HG03565 (cell line): ENCODE measurements around the gene DEXI.

Experiments used
- ATAC-seq: cut with Tn5 transposase; IDR thresholded peaks from one replicate; pipeline ENCODE4 v1.9.1; 2021; ENCODE audit warnings: mild to moderate bottlenecking, moderate library complexity; ENCODE audit not compliant: unreplicated experiment

DEXI gene

DNA sequence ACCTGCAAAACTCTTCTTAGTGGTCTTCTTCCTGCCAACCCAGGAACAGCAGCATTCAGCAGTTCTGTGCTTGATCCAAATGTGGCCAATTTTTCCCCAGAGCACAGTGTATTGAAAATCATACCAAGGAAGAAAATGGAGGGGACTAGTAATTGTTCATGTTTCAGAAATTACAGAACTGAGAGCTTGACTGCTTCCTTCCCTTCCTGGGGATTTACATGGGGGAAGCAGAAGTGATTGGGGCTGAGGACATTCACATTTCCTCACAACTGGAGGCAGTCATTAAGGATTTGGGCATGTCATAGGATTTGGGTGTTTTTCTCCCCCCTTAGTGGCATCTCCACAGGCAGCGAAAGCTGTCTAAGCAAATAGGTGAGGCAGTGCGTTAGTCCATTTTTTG lies 45.5 kb downstream of the DEXI start:
- no peak for ATAC-seq

DNA sequence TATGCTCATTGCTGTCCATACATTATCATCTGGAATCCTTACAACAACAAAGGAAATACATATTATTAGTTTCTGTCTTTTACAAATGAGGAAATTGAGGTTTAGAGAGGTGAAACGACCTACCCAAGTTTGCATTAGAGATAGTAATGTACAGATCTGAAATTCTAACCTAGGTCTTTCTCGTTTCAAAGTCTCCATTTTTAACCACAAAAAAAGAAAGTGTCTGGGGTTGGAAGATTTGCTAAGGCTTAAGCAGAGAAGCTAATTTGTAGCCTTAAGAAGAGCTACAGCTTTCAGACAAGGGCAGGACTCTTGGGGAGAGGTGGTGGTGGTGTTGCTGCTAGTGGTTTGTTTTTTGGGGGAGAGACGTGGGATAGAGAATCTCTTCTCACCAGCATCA lies 46.1 kb downstream of the DEXI start:
- ATAC-seq = no peak

DNA sequence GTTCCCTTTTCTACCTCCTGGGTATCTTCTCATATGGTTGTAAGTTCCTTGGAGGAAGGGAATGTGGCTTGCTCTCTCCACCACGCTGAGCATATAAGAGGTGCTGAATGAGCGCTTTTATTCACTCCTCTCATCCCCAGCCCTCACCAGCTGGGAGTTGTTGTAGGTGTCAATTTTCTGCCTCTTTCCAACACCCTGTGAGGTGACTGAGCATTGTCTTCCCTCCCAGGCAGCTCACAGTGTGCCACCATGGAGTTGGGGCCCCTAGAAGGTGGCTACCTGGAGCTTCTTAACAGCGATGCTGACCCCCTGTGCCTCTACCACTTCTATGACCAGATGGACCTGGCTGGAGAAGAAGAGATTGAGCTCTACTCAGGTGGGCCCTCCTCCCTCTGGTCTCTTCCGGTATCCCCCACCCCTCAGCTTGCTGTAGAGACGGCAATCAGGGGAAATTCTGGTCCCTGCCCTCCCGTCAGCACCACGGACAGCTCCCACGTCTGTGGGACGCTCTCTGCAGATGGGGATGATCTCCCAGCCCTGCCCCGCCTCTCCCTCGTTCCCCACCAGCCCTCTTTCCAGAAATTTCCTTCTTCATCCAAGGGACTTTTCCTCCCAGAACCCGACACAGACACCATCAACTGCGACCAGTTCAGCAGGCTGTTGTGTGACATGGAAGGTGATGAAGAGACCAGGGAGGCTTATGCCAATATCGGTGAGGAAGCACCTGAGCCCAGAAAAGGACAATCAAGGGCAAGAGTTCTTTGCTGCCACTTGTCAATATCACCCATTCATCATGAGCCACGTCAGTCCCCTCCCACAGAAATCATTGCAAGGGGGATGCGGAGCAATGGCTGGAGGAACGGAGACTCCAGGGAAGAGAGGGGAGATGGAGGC lies 47.0 kb downstream of the DEXI start:
- ATAC-seq = no peak

DNA sequence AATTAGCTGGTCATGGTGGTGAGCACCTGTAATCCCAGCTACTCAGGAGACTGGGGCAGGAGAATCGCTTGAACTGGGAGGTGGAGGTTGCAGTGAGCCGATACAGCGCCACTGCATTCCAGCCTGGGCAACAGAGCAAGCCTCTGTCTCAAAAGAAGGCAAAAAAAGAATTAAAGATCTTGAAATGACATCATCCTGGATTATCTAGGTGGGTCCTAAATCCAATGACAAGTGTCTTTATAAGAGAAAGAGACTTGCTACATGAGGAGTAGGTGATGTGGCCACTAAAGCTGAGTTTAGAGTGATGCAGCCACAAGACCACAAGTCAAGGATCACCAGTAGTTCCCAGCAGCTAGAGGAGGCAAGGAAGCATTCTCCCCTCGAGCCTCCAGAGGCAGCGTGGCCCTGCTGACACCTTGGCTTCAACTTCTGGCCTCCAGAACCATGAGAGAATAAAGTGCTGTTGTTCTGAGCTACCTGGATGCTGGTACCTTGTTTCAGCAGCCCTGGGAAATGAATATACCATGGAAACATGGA lies 49.4 kb downstream of the DEXI start:
- no peak for ATAC-seq

DNA sequence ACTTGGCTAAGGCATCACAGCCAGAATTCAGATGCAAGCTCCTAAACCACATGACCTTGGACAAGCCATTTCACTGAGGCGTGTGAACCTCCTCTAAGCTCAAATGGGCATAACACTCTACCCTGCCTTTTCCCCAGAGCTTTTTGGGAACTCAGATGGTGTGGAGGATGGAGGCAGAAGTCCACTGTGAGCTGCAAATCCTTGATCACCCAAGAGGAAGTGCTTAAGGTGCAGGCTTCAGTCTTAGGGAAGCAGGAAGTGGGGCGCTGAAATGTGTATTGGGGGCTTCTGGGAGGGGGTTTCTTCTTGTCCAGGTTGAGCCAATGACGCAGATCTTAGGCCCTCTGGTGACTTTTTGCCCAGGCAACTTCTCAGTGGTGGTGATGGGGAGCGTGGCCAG lies 52.4 kb downstream of the DEXI start:
- ATAC-seq = no peak

DNA sequence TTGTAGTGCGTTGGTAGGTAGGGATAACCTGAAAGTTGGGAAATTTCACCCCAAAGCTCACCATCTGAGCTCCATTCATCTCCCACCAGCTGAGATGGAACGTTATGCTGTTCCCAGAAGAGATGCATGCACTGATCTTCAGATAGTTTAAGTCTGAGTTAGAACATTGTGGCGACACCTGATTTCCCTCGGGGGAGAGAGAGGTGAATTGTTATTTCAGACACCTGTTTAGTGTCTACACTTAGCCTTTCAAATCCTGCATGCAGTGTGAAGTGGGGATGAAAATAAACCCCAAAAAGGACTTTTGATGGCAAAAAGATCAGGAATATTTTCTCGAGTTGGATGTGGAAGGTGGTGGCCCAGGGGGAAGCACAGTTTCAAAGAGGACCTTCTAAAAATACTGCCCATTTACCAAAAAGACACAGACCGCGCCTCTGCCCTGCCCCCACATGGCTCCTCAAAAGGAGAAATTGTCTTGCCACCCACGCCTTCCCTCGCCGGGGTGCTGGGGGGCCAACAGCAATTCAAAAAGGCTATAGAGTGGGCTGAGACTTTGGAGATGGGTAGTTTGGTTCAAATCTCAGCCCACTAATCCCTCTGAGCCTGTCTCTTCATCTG lies 53.8 kb downstream of the DEXI start:
- ATAC-seq = no peak

DNA sequence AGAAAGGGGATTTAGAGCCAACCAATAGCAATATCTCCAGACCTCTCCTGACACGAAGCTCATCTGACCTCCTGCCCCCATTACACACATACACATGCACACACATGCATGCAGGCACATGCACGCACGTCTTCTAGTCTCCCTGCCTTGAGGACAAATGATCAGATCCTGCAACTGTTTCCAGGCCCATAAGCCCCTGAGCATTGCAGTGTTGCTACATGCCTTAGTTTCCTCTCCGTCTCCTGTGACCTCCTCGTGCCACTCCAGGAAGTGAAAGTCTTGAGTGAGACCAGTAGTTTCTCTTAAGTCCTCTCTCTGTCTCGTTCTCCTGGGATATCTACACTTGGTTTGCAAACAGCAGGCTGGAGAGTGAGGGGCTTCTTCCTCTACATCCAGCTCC lies 57.0 kb downstream of the DEXI start:
- no peak for ATAC-seq

DNA sequence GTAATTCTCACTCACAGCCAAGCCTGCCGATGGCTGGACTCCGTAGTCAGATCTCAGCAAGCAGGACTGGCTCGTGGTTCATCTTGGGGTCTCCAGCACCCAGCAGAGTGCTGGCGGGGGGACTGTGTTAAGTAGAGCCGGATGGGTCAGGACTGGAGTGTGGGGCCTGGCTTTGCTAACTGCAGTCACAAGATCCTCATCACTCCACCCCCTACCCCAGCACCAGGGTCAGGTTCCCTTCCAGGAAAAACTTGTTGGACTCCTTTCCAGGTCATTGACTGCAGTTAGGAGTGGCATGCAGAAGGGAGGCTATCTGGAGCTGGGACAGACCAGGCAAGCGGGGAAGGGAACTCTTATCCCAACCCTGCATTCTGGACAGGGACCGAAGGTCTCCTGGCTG lies 59.3 kb downstream of the DEXI start:
- no peak for ATAC-seq

DNA sequence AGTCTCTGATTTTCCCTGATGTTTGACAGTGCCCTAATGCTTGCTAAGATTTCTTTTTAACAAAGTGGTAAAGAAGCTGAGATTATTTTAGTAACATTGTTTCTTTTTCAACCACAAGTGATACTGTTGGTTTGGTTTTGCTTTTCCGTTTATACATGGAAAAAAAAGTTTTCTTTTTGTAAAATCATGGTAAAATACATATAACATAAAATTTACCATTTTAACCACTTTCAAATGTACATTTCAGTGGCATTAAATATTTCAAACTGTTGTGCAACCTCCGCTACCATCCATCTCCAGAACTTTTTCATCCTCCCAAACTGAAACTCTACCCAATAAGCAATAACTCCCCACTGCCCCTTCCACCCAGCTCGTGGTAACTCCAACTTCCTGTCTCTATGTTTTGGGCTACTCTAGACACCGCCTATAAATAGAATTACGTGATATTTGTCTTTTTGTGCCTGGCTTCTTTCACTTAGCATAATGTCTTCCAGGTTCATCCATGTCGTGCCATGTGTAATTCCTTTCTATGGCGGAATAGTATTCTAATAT lies 60.7 kb downstream of the DEXI start:
- ATAC-seq = no peak

DNA sequence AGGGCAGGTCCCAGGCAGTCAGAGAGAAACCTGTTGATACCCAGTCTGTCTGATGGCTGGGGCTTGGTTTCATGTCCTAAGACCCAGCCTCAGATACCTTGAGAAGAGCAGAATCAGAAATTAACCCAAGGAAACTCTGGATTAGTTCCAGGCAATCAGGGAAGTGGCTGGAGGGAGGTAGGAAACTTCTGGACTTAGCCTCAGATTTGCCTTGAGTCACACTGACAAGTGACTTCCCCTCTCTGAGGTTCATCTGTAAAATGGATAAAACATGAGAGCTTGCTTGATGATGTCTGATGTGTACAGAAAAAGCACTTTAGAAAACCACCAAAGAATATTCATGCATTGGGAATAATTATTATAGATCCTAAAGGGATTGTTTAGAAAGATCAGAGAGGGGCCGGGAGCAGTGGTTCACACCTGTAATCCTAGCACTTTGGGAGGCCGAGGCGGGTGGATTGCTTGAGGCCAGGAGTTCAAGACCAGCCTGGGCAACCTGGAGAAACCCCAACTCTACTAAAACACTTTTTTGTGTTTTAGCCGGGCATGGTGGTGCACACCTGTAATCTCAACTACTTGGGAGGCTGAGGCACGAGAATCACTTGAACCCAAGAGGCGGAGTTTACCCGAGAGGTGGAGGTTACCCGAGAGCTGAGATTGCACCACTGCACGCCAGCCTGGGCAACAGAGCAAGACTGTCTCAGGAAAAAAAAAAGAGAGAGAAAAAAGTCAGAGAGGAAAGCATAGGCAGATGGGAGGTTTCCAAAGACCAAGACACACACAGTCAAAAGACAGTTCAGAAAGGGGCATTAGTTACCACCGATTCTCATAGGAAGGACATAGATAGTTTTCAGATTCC lies 61.4 kb downstream of the DEXI start:
- ATAC-seq = no peak

DNA sequence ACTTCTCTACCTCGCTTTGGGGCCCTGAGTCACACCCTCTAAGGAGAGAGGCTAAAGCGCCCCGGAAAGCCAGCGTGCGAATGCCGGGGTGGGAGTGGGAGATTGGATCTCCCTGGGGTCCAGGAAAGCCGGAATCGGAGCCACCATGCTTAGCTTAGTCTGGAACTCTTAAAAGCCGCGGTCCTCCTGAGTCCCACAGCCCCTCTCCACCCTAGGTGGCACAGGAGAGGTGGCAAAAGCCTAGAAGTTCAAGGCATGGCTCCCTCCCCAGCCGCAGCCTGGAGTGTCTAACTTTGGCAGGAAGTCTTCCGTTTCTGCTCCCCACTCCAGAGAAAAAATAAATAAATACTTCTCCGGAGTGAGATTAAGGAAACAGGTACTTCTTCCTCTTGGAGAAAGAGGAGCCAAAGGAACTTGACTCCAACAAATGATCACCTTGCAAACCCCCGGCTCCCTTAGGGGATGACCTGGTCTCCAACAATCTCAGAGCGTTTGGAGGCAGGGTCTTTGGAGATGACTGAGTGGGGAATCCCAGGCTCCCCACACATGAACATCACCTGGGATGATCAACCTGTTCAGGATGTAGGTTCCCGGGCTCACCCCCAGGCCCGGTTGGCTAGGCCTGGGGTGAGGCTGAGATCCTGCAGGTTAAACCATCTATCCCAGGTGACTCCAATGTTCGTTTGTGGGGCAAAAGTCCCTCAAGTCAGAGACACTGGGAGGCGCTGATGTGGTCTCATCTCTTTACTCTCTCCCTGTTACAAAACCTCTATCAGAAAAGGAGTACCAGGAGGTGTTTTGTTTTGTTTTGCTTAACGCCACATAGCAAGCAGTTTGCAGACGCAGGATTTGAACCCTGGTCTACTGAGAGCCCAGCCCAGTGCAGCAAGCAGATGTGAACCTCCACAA lies 62.3 kb downstream of the DEXI start:
- no peak for ATAC-seq
